Tibial nerve (tissue), 4 donors: ENCODE data around the gene TRMT112.

Experiments
- EP300 ChIP-seq, 2 donors: sonication (generic); formaldehyde crosslinking; IDR thresholded peaks; one replicate each; pipeline ENCODE4 v1.6.1; 2017; ENCODE audit warnings: antibody characterized with exemption in 2 of 2, mild to moderate bottlenecking in 1 of 2
- POLR2A ChIP-seq, 2 donors: fragments of 450-650 bp; IDR thresholded peaks; one replicate each; pipeline ENCODE4 v1.6.1; 2017; ENCODE audit warnings: antibody characterized with exemption in 2 of 2, mild to moderate bottlenecking in 2 of 2, moderate library complexity in 2 of 2
- TF ChIP-seq, protein P1 (sequence below), 5 experiments: fragments of 200-600 bp in 3 of 5; fragments of 450-650 bp in 2 of 5; sonication (generic) in 3 of 5; IDR thresholded peaks; one replicate each; pipeline ENCODE4 v1.5.1; 2016 to 2019; ENCODE audit warnings: antibody characterized with exemption in 5 of 5, mild to moderate bottlenecking in 3 of 5, moderate library complexity in 2 of 5

DNA sequence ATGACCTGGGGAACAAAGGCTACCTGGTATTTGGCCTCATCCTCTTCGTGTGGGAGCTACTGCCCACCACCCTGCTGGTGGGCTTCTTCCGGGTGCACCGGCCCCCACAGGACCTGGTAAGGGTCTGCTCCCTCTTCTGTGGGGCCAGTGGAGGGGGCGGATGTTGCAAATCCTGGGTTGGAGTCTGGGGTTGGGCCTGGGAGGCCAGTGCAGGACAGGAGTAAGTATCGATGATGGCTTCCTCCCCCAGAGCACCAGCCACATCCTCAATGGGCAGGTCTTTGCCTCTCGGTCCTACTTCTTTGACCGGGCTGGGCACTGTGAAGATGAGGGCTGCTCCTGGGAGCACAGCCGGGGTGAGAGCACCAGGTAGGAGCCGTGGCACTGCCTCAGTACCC lies 29.0 kb downstream of the TRMT112 start:
- no peak for TF ChIP-seq POLR2A (IDR thresholded peaks at IDR 0.05)
- TF ChIP-seq, protein P1, sequence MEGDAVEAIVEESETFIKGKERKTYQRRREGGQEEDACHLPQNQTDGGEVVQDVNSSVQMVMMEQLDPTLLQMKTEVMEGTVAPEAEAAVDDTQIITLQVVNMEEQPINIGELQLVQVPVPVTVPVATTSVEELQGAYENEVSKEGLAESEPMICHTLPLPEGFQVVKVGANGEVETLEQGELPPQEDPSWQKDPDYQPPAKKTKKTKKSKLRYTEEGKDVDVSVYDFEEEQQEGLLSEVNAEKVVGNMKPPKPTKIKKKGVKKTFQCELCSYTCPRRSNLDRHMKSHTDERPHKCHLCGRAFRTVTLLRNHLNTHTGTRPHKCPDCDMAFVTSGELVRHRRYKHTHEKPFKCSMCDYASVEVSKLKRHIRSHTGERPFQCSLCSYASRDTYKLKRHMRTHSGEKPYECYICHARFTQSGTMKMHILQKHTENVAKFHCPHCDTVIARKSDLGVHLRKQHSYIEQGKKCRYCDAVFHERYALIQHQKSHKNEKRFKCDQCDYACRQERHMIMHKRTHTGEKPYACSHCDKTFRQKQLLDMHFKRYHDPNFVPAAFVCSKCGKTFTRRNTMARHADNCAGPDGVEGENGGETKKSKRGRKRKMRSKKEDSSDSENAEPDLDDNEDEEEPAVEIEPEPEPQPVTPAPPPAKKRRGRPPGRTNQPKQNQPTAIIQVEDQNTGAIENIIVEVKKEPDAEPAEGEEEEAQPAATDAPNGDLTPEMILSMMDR (IDR thresholded peaks at IDR 0.05) = no peak
- no peak for TF ChIP-seq EP300 (IDR thresholded peaks at IDR 0.05)
